GM21423 (cell line): ENCODE data around the gene NBPF19.
"Not testable (repeated sequence)": the region's sequence is repeated elsewhere in the genome, so short reads cannot be mapped to it uniquely, and the experiment has no call there.

Experiments
- ATAC-seq: cut with Tn5 transposase; IDR thresholded peaks from one replicate; pipeline ENCODE4 v1.9.1; 2021; ENCODE audit warnings: mild to moderate bottlenecking, moderate library complexity; ENCODE audit not compliant: unreplicated experiment

The NBPF19 gene, protein sequence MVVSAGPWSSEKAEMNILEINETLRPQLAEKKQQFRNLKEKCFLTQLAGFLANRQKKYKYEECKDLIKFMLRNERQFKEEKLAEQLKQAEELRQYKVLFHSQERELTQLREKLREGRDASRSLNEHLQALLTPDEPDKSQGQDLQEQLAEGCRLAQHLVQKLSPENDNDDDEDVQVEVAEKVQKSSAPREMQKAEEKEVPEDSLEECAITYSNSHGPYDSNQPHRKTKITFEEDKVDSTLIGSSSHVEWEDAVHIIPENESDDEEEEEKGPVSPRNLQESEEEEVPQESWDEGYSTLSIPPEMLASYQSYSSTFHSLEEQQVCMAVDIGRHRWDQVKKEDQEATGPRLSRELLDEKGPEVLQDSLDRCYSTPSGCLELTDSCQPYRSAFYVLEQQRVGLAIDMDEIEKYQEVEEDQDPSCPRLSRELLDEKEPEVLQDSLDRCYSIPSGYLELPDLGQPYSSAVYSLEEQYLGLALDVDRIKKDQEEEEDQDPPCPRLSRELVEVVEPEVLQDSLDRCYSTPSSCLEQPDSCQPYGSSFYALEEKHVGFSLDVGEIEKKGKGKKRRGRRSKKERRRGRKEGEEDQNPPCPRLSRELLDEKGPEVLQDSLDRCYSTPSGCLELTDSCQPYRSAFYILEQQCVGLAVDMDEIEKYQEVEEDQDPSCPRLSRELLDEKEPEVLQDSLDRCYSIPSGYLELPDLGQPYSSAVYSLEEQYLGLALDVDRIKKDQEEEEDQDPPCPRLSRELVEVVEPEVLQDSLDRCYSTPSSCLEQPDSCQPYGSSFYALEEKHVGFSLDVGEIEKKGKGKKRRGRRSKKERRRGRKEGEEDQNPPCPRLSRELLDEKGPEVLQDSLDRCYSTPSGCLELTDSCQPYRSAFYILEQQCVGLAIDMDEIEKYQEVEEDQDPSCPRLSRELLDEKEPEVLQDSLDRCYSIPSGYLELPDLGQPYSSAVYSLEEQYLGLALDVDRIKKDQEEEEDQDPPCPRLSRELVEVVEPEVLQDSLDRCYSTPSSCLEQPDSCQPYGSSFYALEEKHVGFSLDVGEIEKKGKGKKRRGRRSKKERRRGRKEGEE (N-terminal part only)

DNA sequence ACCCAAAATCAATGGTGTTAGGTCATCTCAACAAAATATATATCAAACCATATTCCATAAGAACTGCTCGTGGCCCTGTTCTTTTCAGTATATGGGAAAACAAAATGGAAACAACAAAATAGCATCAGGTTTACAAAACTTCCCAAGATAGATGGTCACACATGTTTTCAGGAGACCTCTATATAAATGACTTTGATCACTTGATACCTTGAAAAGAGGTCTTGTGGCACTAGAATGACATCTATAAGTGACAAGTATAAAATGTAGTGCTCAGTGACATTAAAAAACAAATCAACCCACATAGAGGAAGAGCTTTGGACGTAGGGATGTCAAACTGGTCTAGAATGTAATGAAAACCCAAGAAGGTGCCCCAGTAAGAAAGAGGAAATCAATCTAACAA is at the start of gene NBPF19:
Gene NBPF19, plus strand, starts transcription at position 301 of the 400 bp plus-strand sequence. CDS start 888 bp downstream, outside the sequence.
- ATAC-seq = not testable (repeated sequence)

DNA sequence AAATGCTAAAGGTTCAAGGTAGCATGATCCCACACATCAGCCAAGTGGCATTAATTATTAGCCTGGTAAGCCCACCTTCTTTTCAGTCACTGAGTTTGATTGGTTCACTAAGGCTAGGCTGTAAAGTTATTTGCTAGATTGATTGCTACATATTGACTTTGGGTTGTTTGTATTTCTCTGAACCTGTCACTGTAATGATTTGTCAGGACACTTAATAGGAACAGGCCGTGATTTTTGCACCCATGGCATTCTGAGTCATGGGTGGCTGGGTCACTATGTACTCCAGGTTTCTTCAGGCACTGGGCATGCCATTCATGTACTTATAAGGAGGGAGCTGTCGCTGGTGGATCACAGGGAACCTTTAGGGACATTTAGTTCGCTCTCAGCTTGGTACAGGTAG is 46.5 kb upstream of the NBPF19 start:
- not testable (repeated sequence) for ATAC-seq

DNA sequence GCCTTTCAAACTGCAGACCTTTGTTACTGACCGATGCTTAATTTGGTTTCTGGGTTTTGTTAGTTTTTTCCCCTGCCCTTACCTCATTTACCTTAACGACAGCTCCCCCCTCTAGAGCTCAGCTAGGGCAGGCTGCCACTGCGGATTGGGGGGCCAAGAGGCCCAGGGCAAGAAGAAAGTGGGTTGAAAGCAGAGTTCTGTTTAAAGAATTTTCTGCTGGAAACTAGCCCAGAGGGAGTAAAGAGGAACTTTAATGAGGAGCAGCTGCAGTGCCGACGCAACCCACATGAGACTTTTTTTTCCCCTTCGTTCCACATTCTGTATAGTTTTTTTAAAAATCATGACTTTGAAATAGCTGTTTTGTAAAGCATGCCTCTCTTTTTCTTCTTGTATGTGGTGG is 29.4 kb upstream of the NBPF19 start:
- not testable (repeated sequence) for ATAC-seq

DNA sequence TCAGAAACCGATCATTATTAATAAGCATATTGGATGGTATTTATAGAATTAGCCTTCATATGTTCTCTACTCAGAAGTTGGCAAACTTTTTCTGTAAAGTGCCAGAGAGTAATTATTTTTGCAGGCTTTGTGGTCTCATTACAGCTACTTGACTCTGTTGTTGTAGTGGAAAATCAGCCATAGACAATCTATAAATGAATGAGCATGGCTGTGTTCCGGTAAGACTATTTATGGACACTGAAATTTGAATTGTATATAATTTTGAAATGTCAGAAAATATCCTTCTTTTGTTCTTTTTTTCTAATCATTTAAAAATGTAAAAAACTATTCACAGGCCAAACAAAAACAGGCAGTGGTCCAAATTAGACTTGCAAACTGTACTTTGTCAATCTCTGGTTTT is 22.6 kb upstream of the NBPF19 start:
- not testable (repeated sequence) for ATAC-seq

DNA sequence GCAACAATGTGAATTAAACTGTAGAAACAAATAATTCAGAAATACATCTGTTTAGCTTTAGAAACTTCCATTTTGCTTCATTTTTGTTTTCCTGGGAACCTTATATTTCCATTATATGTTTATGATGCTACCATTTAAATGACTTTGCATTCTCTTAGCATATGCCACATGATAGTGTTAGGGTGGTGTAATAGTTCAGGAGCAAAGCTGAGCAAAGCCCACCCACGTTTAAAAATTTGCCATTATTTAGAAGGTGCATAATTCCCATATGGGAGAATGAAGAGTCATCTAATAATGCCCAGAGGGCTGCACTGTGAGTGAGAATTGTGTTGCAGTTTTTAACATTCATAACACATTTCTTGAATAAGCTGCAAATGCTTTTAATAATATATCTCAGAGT is 22.2 kb upstream of the NBPF19 start:
- not testable (repeated sequence) for ATAC-seq

DNA sequence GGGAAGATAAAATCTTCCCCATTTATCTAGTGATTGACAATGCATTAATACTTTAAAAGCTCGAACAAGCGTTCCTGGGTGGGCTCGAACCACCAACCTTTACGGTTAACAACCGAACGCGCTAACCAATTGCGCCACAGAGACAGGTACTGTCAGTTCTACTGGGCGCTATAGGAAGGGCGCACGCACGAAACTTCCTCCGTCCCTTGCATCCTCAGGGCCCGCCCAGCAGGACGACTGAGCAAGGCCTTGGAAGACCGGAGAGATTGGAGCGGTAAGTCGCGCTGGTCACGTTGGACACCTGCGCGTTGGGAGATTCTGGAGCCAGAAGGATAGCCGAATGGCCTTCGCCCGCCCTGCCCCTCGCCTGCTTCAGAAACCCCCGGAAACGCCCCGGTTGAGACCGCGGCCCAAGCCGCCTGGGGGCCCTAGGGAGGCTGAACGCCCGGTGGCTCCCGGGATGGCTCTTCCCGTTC is 83.5 kb downstream of the NBPF19 start:
- not testable (repeated sequence) for ATAC-seq

DNA sequence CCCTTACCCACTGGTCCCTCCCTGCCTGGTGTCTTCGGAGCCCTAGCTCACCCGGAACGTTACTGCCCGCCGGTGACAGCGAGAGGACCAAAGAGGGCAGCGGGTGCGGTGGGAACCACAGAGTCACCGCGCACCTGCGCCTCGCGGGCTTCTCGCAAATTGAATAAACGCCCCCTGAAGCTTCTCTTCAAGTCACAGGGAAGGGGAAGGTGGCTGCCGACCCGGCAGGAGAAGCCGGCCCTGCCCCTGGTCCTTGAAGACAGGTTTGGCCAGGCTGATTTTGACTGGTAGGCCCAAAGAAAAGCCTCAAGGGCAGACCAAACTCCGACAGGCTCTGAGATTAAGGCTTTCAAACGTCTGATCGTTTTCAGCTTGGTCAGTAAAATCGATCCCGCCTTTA is 87.0 kb downstream of the NBPF19 start:
- ATAC-seq = not testable (repeated sequence)

DNA sequence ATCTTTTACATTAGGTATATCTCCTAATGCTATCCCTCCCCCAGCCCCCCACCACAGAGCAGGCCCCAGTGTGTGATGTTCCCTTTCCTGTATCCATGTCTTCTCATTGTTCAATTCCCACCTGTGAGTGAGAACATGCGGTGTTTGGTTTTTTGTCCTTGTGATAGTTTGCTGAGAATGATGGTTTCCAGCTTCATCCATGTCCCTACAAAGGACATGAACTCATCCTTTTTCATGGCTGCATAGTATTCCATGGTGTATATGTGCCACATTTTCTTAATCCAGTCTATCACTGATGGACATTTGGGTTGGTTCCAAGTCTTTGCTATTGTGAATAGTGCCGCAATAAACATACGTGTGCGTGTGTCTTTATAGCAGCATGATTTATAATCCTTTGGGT is 90.6 kb downstream of the NBPF19 start:
- not testable (repeated sequence) for ATAC-seq

DNA sequence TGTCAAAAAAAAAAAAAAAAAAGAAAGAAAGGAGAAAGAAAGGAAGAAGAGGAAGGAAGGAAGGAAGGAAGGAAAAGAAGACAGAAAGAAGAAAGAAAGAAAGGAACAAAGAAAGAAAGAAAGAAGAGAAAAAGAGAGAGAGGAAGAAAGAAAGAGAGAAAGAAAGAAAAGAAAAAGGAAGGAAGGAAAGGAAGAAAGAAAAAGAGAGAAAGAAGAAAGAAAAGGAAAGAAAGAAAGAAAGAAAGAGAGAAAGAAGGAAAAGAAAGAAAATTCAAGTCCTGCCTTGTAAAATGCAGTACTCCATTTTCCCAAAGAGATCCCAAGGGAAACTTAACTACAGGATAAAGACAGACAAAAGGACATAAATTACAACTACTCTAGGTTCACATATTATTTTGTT is 97.9 kb downstream of the NBPF19 start:
- ATAC-seq = not testable (repeated sequence)

DNA sequence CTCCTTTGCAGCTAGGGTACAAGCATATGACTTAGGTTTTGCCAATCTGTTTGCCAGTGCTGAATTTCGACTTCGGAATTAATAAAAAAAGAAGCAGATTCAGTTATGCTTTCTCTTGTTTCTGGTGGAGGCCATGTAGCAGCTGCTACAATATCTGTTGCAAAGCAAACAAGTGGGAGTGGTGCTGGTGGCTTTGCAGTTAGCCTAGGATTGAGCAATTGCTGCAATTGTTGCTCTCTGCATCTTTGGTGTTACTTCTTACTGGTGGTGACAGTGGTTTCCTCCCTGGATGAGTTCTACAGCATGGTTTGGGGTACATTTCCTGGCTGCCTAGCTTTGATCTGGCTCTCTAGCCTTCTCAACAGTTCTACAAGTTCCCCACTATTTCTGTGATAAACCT is 110.7 kb downstream of the NBPF19 start:
- not testable (repeated sequence) for ATAC-seq
